GM21528 (cell line): ENCODE measurements around the gene FRY.

Experiments
- ATAC-seq: cut with Tn5 transposase; IDR thresholded peaks from one replicate; pipeline ENCODE4 v1.9.1; 2021; ENCODE audit warnings: mild to moderate bottlenecking, moderate library complexity; ENCODE audit not compliant: unreplicated experiment, low FRiP score

FRY gene

DNA sequence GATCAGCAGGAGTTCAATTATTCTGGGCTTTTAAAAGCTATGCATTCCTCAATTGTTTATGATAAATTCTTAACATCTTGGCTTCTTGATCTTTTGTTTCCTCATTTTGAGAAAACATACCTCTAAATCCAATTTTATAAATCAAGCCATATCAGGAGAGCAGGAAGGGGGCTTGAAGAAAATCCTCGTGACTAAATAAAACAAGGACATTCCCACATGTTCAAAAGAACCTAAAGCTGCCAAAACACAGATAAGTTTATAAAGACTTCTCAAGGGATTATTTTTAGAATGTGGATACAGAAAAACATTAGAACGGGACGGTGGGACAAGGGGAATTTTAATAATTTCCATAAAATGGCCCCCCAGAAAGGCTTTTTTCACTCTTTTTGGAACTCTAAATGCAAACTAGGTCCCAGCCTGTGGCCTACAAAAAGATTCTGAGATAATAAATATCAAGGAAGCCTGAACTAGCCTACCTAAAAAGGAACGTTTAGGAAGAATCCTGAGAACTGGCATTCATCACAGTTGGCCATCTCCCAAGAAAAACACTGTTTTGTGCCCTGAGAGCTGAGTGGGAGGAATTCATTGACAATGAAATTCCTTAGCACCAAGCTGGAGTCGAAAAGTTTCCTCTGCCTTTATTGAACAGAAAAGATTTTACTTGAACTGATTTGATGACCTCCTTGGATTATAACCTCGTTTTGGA, 253.5 kb downstream of the FRY start:
- no peak for ATAC-seq

- no peak for ATAC-seq
These were observed 254.0 kb downstream of the FRY start for GRCh38 chr13:32285633-32285965.

DNA sequence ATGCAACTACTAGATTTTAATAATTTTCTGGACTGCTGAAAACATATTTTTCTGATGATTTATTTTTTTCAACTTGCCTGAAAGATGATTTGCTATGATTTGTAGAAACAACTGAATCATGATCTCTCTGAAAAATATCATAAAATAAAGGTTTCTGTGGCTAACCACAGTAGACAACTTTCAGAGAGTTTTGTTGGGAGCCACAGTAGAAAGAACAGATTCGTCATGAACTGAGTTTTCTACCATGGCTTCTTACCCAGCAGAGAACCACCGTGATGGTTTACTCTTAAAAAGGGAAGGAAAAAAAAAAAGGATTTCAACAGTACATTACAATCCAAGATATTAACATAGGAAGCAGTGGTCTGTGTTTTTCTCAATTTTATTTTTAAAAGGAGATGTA, 265.6 kb downstream of the FRY start:
- ATAC-seq = no peak

GRCh38 chr13:32298695-32299094, 267.1 kb downstream of the FRY start:
- ATAC-seq = no peak

- no peak for ATAC-seq
These were observed 268.3 kb downstream of the FRY start for GRCh38 chr13:32299893-32300292.

GRCh38 chr13:32300406-32300805, 268.8 kb downstream of the FRY start:
- no peak for ATAC-seq

DNA sequence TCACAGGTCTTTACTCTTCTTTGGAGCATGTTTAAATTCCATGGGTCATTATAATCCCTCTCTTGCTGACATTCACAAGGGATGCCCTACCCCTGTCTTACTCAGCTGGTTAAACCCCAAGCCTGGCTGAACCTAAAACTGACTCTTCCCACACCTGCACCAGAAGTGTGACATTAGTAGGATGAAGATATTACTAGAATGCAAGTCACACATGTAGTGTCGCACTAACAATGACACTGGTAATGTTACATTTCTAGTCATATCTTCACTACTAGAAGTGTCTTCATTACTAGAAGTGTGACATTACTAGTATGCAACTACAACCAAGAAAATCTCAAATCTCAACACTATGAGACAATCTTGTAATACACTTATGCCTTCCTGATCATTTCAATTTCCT, 269.3 kb downstream of the FRY start:
- ATAC-seq = no peak

DNA sequence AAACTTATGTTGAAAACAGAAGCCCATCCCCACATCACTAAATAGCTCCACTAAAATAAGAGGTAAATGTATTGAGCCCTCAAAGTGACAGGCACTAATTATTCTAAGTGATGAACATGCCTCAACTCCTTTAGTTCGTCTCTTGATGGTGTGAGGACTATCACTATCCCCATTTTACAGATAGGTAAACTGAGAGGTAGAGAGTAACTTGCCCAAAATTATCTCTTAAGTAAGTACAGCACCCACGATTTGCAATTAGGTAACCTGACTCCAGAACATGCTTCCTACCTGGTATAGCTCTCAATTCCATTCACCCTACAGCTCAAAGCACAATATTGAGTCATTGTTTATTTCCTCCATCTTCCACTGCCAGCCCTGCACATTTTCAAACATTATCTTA, 270.9 kb downstream of the FRY start:
- ATAC-seq = no peak

DNA sequence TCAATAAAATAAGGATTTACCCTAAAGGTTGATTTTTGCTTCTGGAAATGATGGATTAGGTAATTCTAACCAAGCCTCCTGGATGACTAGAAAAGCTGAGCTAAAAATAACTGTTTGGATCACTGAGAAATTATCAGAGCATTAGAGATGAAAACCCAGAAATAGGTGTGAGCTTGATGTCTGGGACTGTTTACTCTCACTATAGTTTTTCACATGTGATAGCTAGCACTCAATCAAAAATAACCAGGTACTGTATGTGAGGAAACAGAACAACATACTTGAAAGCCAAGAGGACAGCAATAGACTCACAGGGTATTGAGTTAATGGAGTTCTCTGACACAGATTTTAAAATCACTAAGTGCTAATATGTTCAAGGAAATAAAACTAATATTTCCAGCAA, 274.1 kb downstream of the FRY start:
- ATAC-seq = no peak

DNA sequence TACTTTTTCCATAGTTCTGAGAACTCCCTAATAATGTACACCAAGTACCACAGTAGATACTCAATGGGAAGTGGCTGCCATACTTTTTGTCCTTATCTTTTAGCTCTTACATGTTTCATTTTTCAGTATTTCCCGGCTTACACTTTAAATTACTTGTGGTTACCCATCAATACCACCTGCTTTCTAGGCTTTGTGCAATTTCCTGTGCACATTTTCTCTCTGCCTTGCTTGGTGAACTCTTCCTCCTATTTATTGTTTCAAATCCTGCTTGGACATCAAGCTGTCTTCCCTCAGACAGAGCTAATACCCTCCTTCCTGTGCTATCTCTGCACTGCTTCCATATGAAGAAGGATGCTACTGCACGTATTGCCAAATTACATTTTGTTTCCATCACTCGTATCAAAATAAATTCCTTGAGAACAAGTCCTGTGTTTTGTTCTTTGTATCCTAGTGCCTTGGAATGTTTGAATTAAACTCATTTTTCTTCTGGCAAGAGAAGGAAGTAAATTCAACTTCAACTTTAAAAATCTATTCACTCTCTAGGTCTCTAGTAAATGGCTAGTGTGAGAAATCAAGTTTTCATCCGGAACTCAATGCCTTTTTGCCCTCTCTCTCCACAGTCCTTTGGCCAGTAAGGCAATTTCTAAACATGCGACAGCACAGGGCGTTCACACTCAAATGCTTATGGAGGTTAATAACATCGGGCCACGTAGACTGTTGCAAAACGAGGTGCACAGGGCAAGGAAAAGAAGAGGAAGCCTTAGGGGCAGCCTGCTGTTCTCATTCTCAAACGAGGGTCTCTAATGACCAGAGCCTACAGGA, 277.9 kb downstream of the FRY start:
- peak; percentile 16 for ATAC-seq

GRCh38 chr13:32310134-32310706, 278.6 kb downstream of the FRY start:
- peak; percentile 65 for ATAC-seq

- no peak for ATAC-seq
These were observed 279.8 kb downstream of the FRY start for GRCh38 chr13:32311188-32311897.

- ATAC-seq = peak; percentile 20
These were observed 283.0 kb downstream of the FRY start for GRCh38 chr13:32314271-32315237.

- peak; percentile 96 for ATAC-seq
These were observed 283.9 kb downstream of the FRY start, which contains the start of the genes BRCA2 and ZAR1L for GRCh38 chr13:32315238-32316027. TSS of gene BRCA2 (plus strand) at chr13:32315508. CDS start at chr13:32316461, 953 bp downstream. TSS of gene ZAR1L (minus strand) at chr13:32315363. CDS start at chr13:32311925, 3,438 bp downstream.

GRCh38 chr13:32316028-32316339, 284.4 kb downstream of the FRY start:
- peak; percentile 56 for ATAC-seq

GRCh38 chr13:32316501-32316900, 284.9 kb downstream of the FRY start:
- no peak for ATAC-seq

GRCh38 chr13:32317716-32318465, 286.3 kb downstream of the FRY start:
- ATAC-seq = no peak

DNA sequence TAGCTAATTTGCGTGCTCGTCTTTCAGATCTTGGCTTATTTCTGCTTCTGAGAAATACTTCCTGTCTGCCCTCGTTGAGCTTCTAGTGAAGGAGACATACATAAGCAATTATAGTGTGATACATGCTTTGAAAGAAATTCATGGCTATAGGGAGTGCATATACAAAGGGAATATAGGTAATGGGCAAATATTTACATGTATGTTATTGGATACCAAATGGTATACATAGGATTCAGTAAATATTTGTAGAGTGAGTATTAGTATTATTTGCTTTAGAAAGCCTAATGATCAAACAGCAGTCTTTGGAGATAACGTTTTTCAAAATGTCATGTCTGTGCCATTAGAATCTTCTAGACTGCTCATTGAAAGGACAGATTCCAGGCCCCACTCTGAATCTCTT, 289.0 kb downstream of the FRY start:
- ATAC-seq = no peak
